Activated T-cell treated with anti-CD3 and anti-CD28 coated beads, Interleukin-2, amount 50 U/mL, for 72 hours (primary cell): ENCODE results near the gene VRK1. TPM values are rescaled to one million over a fixed set of nuclear protein-coding genes. Genes with fewer than 3 reads are reported as not detected.

Source experiments
- ATAC-seq, 2 donors: fragments of 150-1000 bp; cut with Tn5 transposase; replicated peaks in 1 of 2; 2 replicates each; pipeline ENCODE4 v1.10.0; 2021; ENCODE audit warnings: moderate library complexity in 2 of 2, mild to moderate bottlenecking in 1 of 2
- DNase-seq, 2 donors: peaks; one replicate each; pipeline ENCODE4 v3.0.0; 2021 to 2022; ENCODE audit warnings: mixed read lengths in 1 of 2
- H3K27ac Mint-ChIP-seq: one replicate; pipeline ENCODE4 v1.8.0; 2022; ENCODE audit warnings: mild to moderate bottlenecking, moderate library complexity, mixed read lengths
- H3K27me3 Mint-ChIP-seq: one replicate; pipeline ENCODE4 v1.8.0; 2022; ENCODE audit warnings: low read depth, mixed read lengths
- H3K36me3 Mint-ChIP-seq, 2 donors: one replicate each; pipeline ENCODE4 v1.8.0; 2022; ENCODE audit warnings: mixed read lengths in 2 of 2, mild to moderate bottlenecking in 1 of 2; ENCODE audit not compliant: insufficient read depth in 2 of 2
- H3K4me1 Mint-ChIP-seq: one replicate; pipeline ENCODE4 v1.8.0; 2022; ENCODE audit warnings: low read depth, mixed read lengths
- H3K4me3 Mint-ChIP-seq, 2 donors: one replicate each; pipeline ENCODE4 v1.8.0; 2022; ENCODE audit warnings: mild to moderate bottlenecking in 2 of 2, mixed read lengths in 2 of 2, moderate library complexity in 2 of 2
- H3K9me3 Mint-ChIP-seq, 2 donors: one replicate each; pipeline ENCODE4 v1.8.0; 2022; ENCODE audit warnings: mixed read lengths in 2 of 2
- total RNA-seq, 2 donors: library from RNA; stranded (reverse); gene quantifications; one replicate each; pipeline ENCODE4 v1.2.3, GENCODE V29; 2022

VRK1 gene
- total RNA-seq, 2 donors from 2014 or later = 56.4 to 66.5 TPM

GRCh38 chr14:96905825-96906224 is 108.6 kb downstream of the VRK1 start:
- Mint-ChIP-seq H3K4me3 (no peak overlapping the region), H3K27ac (no peak overlapping the region), H3K4me1 (no peaks in the 10 kb centered on the region), H3K36me3 (peaks cover 10 to 14% of the 10 kb centered on the region in 2 donors), H3K9me3 (peaks cover 8 to 12% of the 10 kb centered on the region in 2 donors), H3K27me3 (no peaks in the 10 kb centered on the region)
- DNase-seq (no peak), ATAC-seq (no peak)

- no peaks in the 10 kb centered on the region for H3K27me3 Mint-ChIP-seq
- ATAC-seq (no peak), DNase-seq (no peak)
- no peak overlapping the region for H3K4me3 Mint-ChIP-seq
- H3K9me3 Mint-ChIP-seq = peaks cover 8 to 12% of the 10 kb centered on the region in 2 donors
- H3K36me3 Mint-ChIP-seq = peaks cover 10 to 14% of the 10 kb centered on the region in 2 donors
- no peak overlapping the region for H3K27ac Mint-ChIP-seq
- peaks cover 5% of the 10 kb centered on the region for H3K4me1 Mint-ChIP-seq
These were observed 109.3 kb downstream of the VRK1 start for GRCh38 chr14:96906434-96906833.

GRCh38 chr14:96909841-96910364 is 112.7 kb downstream of the VRK1 start:
- Mint-ChIP-seq H3K36me3 (peaks cover 10 to 14% of the 10 kb centered on the region in 2 donors), H3K4me1 (peaks cover 16% of the 10 kb centered on the region), H3K9me3 (peaks cover 8 to 12% of the 10 kb centered on the region in 2 donors), H3K27me3 (no peaks in the 10 kb centered on the region), H3K27ac (no peak overlapping the region), H3K4me3 (no peak overlapping the region)
- DNase-seq (no peak), ATAC-seq (no peak)

- Mint-ChIP-seq H3K4me1 (peaks cover 16% of the 10 kb centered on the region), H3K4me3 (no peak overlapping the region), H3K27ac (no peak overlapping the region), H3K9me3 (peaks cover 8 to 12% of the 10 kb centered on the region in 2 donors), H3K27me3 (no peaks in the 10 kb centered on the region), H3K36me3 (peaks cover 10 to 14% of the 10 kb centered on the region in 2 donors)
- ATAC-seq = peak; percentile 11 to 22
- DNase-seq = no peak
These were observed 114.4 kb downstream of the VRK1 start for GRCh38 chr14:96911499-96912149.

- H3K27ac Mint-ChIP-seq = no peak overlapping the region
- ATAC-seq = no peak
These were observed 117.5 kb downstream of the VRK1 start for GRCh38 chr14:96914571-96915128.

GRCh38 chr14:96915478-96915877 is 118.3 kb downstream of the VRK1 start:
- Mint-ChIP-seq H3K4me3 (no peak overlapping the region), H3K27ac (no peak overlapping the region), H3K9me3 (peaks cover 0 to 2% of the 10 kb centered on the region in 2 donors), H3K36me3 (peaks cover 0 to under 1% of the 10 kb centered on the region in 2 donors), H3K27me3 (no peaks in the 10 kb centered on the region), H3K4me1 (peaks cover 16% of the 10 kb centered on the region)
- no peak for DNase-seq
- ATAC-seq = no peak

More at GRCh38 chr14:96914571-96915128, 117.5 kb downstream of the VRK1 start:
- H3K9me3 Mint-ChIP-seq = peaks cover 4 to 6% of the 10 kb centered on the region in 2 donors
- no peaks in the 10 kb centered on the region for H3K27me3 Mint-ChIP-seq
- peaks cover 16% of the 10 kb centered on the region for H3K4me1 Mint-ChIP-seq
- DNase-seq = no peak
- H3K4me3 Mint-ChIP-seq = no peak overlapping the region
- peaks cover 3 to 7% of the 10 kb centered on the region in 2 donors for H3K36me3 Mint-ChIP-seq

- Mint-ChIP-seq H3K4me1 (peaks cover 8% of the 10 kb centered on the region), H3K36me3 (peaks cover 0 to 5% of the 10 kb centered on the region in 2 donors), H3K27me3 (no peaks in the 10 kb centered on the region), H3K9me3 (peaks cover 0 to 5% of the 10 kb centered on the region in 2 donors), H3K27ac (no peak overlapping the region), H3K4me3 (no peak overlapping the region)
- ATAC-seq = no peak
- no peak for DNase-seq
These were observed 119.6 kb downstream of the VRK1 start for GRCh38 chr14:96916751-96917150.

GRCh38 chr14:96917442-96917963 is 120.3 kb downstream of the VRK1 start:
- Mint-ChIP-seq H3K4me1 (peaks cover under 1% of the 10 kb centered on the region), H3K27me3 (no peaks in the 10 kb centered on the region), H3K4me3 (no peak overlapping the region), H3K9me3 (peaks cover 3 to 5% of the 10 kb centered on the region in 2 donors), H3K36me3 (peaks cover 0 to 7% of the 10 kb centered on the region in 2 donors), H3K27ac (no peak overlapping the region)
- no peak for ATAC-seq
- DNase-seq = no peak

GRCh38 chr14:96920023-96920422 is 122.8 kb downstream of the VRK1 start:
- no peaks in the 10 kb centered on the region for H3K27me3 Mint-ChIP-seq
- ATAC-seq = no peak
- no peak for DNase-seq
- H3K4me1 Mint-ChIP-seq = no peaks in the 10 kb centered on the region
- H3K36me3 Mint-ChIP-seq = peaks cover 0 to 7% of the 10 kb centered on the region in 2 donors
- H3K9me3 Mint-ChIP-seq = peaks cover 3 to 5% of the 10 kb centered on the region in 2 donors
- H3K27ac Mint-ChIP-seq = no peak overlapping the region
- no peak overlapping the region for H3K4me3 Mint-ChIP-seq

GRCh38 chr14:96920820-96921219 is 123.6 kb downstream of the VRK1 start:
- no peak overlapping the region for H3K27ac Mint-ChIP-seq
- peaks cover 3 to 5% of the 10 kb centered on the region in 2 donors for H3K9me3 Mint-ChIP-seq

GRCh38 chr14:96922986-96923385 is 125.8 kb downstream of the VRK1 start:
- H3K27ac Mint-ChIP-seq = no peak overlapping the region
- H3K27me3 Mint-ChIP-seq = no peaks in the 10 kb centered on the region
- ATAC-seq (no peak), DNase-seq (no peak)
- no peaks in the 10 kb centered on the region for H3K4me1 Mint-ChIP-seq
- no peak overlapping the region for H3K4me3 Mint-ChIP-seq
- peaks cover 3 to 5% of the 10 kb centered on the region in 2 donors for H3K9me3 Mint-ChIP-seq
- H3K36me3 Mint-ChIP-seq = peaks cover 0 to 7% of the 10 kb centered on the region in 2 donors

More at GRCh38 chr14:96920820-96921219, 123.6 kb downstream of the VRK1 start:
- H3K27me3 Mint-ChIP-seq = no peaks in the 10 kb centered on the region
- no peak overlapping the region for H3K4me3 Mint-ChIP-seq
- no peaks in the 10 kb centered on the region for H3K4me1 Mint-ChIP-seq
- H3K36me3 Mint-ChIP-seq = peaks cover 0 to 7% of the 10 kb centered on the region in 2 donors
- DNase-seq (no peak), ATAC-seq (no peak)

GRCh38 chr14:96925422-96925821 is 128.2 kb downstream of the VRK1 start:
- Mint-ChIP-seq H3K9me3 (peaks cover 3 to 6% of the 10 kb centered on the region in 2 donors), H3K4me3 (no peak overlapping the region), H3K27ac (no peak overlapping the region), H3K4me1 (no peaks in the 10 kb centered on the region), H3K36me3 (peaks cover 0 to 7% of the 10 kb centered on the region in 2 donors), H3K27me3 (no peaks in the 10 kb centered on the region)
- no peak for ATAC-seq
- DNase-seq = no peak

- ATAC-seq (no peak), DNase-seq (no peak)
- no peaks in the 10 kb centered on the region for H3K4me1 Mint-ChIP-seq
- H3K27me3 Mint-ChIP-seq = no peaks in the 10 kb centered on the region
- H3K27ac Mint-ChIP-seq = no peak overlapping the region
- H3K36me3 Mint-ChIP-seq = peaks cover 0 to 2% of the 10 kb centered on the region in 2 donors
- no peak overlapping the region for H3K4me3 Mint-ChIP-seq
- peaks cover 2 to 3% of the 10 kb centered on the region in 2 donors for H3K9me3 Mint-ChIP-seq
These were observed 128.8 kb downstream of the VRK1 start for GRCh38 chr14:96926001-96926400.
